ENCODE measurements around the gene ALB. TPM values are rescaled to one million over a fixed set of nuclear protein-coding genes. Genes with fewer than 3 reads are reported as not detected.

ALB gene
- total RNA-seq, 1 donor from 2014 or later: 15.7 TPM

- H3K9ac ChIP-seq (ENCODE audit: low read depth in 1 of 3, low read length in 3 of 3): no peak overlapping the region
- H3K27ac ChIP-seq (ENCODE audit: low read depth, low read length): no peak overlapping the region
- no peaks in the 10 kb centered on the region for H3K4me1 ChIP-seq (ENCODE audit: control insufficient read depth in 3 of 3, insufficient read depth in 3 of 3, low read length in 3 of 3)
These were observed 3.2 kb downstream of the ALB start for GRCh38 chr4:73407227-73407673.

GRCh38 chr4:73408181-73408867 is 4.2 kb downstream of the ALB start:
- no peak overlapping the region for H3K9ac ChIP-seq (ENCODE audit: low read depth in 1 of 3, low read length in 3 of 3)
- no peaks in the 10 kb centered on the region for H3K27me3 ChIP-seq (ENCODE audit: control insufficient read depth in 3 of 3, insufficient read depth in 3 of 3, low read length in 3 of 3)
- no peaks in the 10 kb centered on the region for H3K4me1 ChIP-seq (ENCODE audit: control insufficient read depth in 3 of 3, insufficient read depth in 3 of 3, low read length in 3 of 3)
- no peak overlapping the region for H3K27ac ChIP-seq (ENCODE audit: low read depth, low read length)
- no peaks in the 10 kb centered on the region for H3K36me3 ChIP-seq (ENCODE audit: control insufficient read depth in 3 of 3, insufficient read depth in 3 of 3, low read length in 3 of 3)
- H3K4me3 ChIP-seq (ENCODE audit: low read length in 3 of 3): no peak overlapping the region
- no peaks in the 10 kb centered on the region for H3K9me3 ChIP-seq (ENCODE audit: control insufficient read depth in 3 of 3, low read length in 3 of 3)

More at GRCh38 chr4:73407227-73407673, 3.2 kb downstream of the ALB start:
- H3K9me3 ChIP-seq (ENCODE audit: control insufficient read depth in 3 of 3, low read length in 3 of 3): no peaks in the 10 kb centered on the region
- no peaks in the 10 kb centered on the region for H3K27me3 ChIP-seq (ENCODE audit: control insufficient read depth in 3 of 3, insufficient read depth in 3 of 3, low read length in 3 of 3)
- H3K4me3 ChIP-seq (ENCODE audit: low read length in 3 of 3): no peak overlapping the region
- no peaks in the 10 kb centered on the region for H3K36me3 ChIP-seq (ENCODE audit: control insufficient read depth in 3 of 3, insufficient read depth in 3 of 3, low read length in 3 of 3)

GRCh38 chr4:73409012-73409862 is 5.2 kb downstream of the ALB start:
- H3K4me3 ChIP-seq (ENCODE audit: low read length in 3 of 3): no peak overlapping the region

GRCh38 chr4:73409978-73410548 is 6.0 kb downstream of the ALB start:
- Histone ChIP-seq H3K36me3 (ENCODE audit: control insufficient read depth in 3 of 3, insufficient read depth in 3 of 3, low read length in 3 of 3) (no peaks in the 10 kb centered on the region), H3K4me3 (ENCODE audit: low read length in 3 of 3) (no peak overlapping the region), H3K27ac (ENCODE audit: low read depth, low read length) (no peak overlapping the region), H3K27me3 (ENCODE audit: control insufficient read depth in 3 of 3, insufficient read depth in 3 of 3, low read length in 3 of 3) (no peaks in the 10 kb centered on the region), H3K9ac (ENCODE audit: low read depth in 1 of 3, low read length in 3 of 3) (no peak overlapping the region), H3K4me1 (ENCODE audit: control insufficient read depth in 3 of 3, insufficient read depth in 3 of 3, low read length in 3 of 3) (no peaks in the 10 kb centered on the region), H3K9me3 (ENCODE audit: control insufficient read depth in 3 of 3, low read length in 3 of 3) (no peaks in the 10 kb centered on the region)

More at GRCh38 chr4:73409012-73409862, 5.2 kb downstream of the ALB start:
- H3K27ac ChIP-seq (ENCODE audit: low read depth, low read length): no peak overlapping the region
- H3K9ac ChIP-seq (ENCODE audit: low read depth in 1 of 3, low read length in 3 of 3): no peak overlapping the region
- H3K27me3 ChIP-seq (ENCODE audit: control insufficient read depth in 3 of 3, insufficient read depth in 3 of 3, low read length in 3 of 3): no peaks in the 10 kb centered on the region
- H3K36me3 ChIP-seq (ENCODE audit: control insufficient read depth in 3 of 3, insufficient read depth in 3 of 3, low read length in 3 of 3): no peaks in the 10 kb centered on the region
- no peaks in the 10 kb centered on the region for H3K9me3 ChIP-seq (ENCODE audit: control insufficient read depth in 3 of 3, low read length in 3 of 3)
- H3K4me1 ChIP-seq (ENCODE audit: control insufficient read depth in 3 of 3, insufficient read depth in 3 of 3, low read length in 3 of 3): no peaks in the 10 kb centered on the region

DNA sequence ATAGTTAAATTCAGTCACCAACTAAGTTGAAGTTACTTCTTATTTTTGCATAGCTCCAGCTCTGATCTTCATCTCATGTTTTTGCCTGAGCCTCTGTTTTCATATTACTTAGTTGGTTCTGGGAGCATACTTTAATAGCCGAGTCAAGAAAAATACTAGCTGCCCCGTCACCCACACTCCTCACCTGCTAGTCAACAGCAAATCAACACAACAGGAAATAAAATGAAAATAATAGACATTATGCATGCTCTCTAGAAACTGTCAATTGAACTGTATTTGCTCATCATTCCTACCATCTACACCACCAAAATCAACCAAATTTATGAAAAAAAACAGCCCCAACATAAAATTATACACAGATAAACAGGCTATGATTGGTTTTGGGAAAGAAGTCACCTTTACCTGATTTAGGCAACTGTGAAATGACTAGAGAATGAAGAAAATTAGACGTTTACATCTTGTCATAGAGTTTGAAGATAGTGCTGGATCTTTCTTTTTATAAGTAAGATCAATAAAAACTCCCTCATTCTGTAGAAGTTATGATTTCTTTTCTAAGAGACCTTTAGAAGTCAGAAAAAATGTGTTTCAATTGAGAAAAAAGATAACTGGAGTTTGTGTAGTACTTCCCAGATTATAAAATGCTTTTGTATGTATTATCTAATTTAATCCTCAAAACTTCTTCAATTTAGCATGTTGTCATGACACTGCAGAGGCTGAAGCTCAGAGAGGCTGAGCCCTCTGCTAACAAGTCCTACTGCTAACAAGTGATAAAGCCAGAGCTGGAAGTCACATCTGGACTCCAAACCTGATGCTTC is 7.0 kb downstream of the ALB start:
- Histone ChIP-seq H3K27ac (ENCODE audit: low read depth, low read length) (no peak overlapping the region), H3K9me3 (ENCODE audit: control insufficient read depth in 3 of 3, low read length in 3 of 3) (no peaks in the 10 kb centered on the region), H3K9ac (ENCODE audit: low read depth in 1 of 3, low read length in 3 of 3) (no peak overlapping the region), H3K27me3 (ENCODE audit: control insufficient read depth in 3 of 3, insufficient read depth in 3 of 3, low read length in 3 of 3) (no peaks in the 10 kb centered on the region), H3K36me3 (ENCODE audit: control insufficient read depth in 3 of 3, insufficient read depth in 3 of 3, low read length in 3 of 3) (no peaks in the 10 kb centered on the region), H3K4me1 (ENCODE audit: control insufficient read depth in 3 of 3, insufficient read depth in 3 of 3, low read length in 3 of 3) (no peaks in the 10 kb centered on the region), H3K4me3 (ENCODE audit: low read length in 3 of 3) (no peak overlapping the region)

- no peak overlapping the region for H3K9ac ChIP-seq (ENCODE audit: low read depth in 1 of 3, low read length in 3 of 3)
- no peaks in the 10 kb centered on the region for H3K4me1 ChIP-seq (ENCODE audit: control insufficient read depth in 3 of 3, insufficient read depth in 3 of 3, low read length in 3 of 3)
- H3K4me3 ChIP-seq (ENCODE audit: low read length in 3 of 3): no peak overlapping the region
- H3K27me3 ChIP-seq (ENCODE audit: control insufficient read depth in 3 of 3, insufficient read depth in 3 of 3, low read length in 3 of 3): no peaks in the 10 kb centered on the region
- H3K9me3 ChIP-seq (ENCODE audit: control insufficient read depth in 3 of 3, low read length in 3 of 3): no peaks in the 10 kb centered on the region
- no peak overlapping the region for H3K27ac ChIP-seq (ENCODE audit: low read depth, low read length)
- no peaks in the 10 kb centered on the region for H3K36me3 ChIP-seq (ENCODE audit: control insufficient read depth in 3 of 3, insufficient read depth in 3 of 3, low read length in 3 of 3)
These were observed 7.8 kb downstream of the ALB start for GRCh38 chr4:73411731-73412414.

DNA sequence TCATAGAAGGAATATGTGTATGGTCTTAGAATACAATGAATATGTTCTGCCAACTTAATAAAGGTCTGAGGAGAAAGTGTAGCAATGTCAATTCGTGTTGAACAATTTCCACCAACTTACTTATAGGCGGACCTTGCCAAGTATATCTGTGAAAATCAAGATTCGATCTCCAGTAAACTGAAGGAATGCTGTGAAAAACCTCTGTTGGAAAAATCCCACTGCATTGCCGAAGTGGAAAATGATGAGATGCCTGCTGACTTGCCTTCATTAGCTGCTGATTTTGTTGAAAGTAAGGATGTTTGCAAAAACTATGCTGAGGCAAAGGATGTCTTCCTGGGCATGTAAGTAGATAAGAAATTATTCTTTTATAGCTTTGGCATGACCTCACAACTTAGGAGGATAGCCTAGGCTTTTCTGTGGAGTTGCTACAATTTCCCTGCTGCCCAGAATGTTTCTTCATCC is 9.2 kb downstream of the ALB start:
- H3K4me3 ChIP-seq (ENCODE audit: low read length in 3 of 3): no peak overlapping the region
- H3K27me3 ChIP-seq (ENCODE audit: control insufficient read depth in 3 of 3, insufficient read depth in 3 of 3, low read length in 3 of 3): no peaks in the 10 kb centered on the region
- no peaks in the 10 kb centered on the region for H3K36me3 ChIP-seq (ENCODE audit: control insufficient read depth in 3 of 3, insufficient read depth in 3 of 3, low read length in 3 of 3)
- H3K9ac ChIP-seq (ENCODE audit: low read depth in 1 of 3, low read length in 3 of 3): no peak overlapping the region
- H3K9me3 ChIP-seq (ENCODE audit: control insufficient read depth in 3 of 3, low read length in 3 of 3): no peaks in the 10 kb centered on the region
- H3K27ac ChIP-seq (ENCODE audit: low read depth, low read length): no peak overlapping the region
- no peaks in the 10 kb centered on the region for H3K4me1 ChIP-seq (ENCODE audit: control insufficient read depth in 3 of 3, insufficient read depth in 3 of 3, low read length in 3 of 3)

DNA sequence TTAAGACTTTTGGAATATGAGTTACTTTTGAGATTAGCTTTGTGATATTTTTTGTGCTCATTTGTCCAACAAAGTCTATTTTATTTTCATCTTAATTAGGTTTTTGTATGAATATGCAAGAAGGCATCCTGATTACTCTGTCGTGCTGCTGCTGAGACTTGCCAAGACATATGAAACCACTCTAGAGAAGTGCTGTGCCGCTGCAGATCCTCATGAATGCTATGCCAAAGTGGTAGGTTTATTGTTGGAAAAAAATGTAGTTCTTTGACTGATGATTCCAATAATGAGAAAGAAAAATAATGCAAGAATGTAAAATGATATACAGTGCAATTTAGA is 10.8 kb downstream of the ALB start:
- Histone ChIP-seq H3K9me3 (ENCODE audit: control insufficient read depth in 3 of 3, low read length in 3 of 3) (no peaks in the 10 kb centered on the region), H3K9ac (ENCODE audit: low read depth in 1 of 3, low read length in 3 of 3) (no peak overlapping the region), H3K27ac (ENCODE audit: low read depth, low read length) (no peak overlapping the region), H3K4me1 (ENCODE audit: control insufficient read depth in 3 of 3, insufficient read depth in 3 of 3, low read length in 3 of 3) (no peaks in the 10 kb centered on the region), H3K4me3 (ENCODE audit: low read length in 3 of 3) (no peak overlapping the region), H3K36me3 (ENCODE audit: control insufficient read depth in 3 of 3, insufficient read depth in 3 of 3, low read length in 3 of 3) (no peaks in the 10 kb centered on the region), H3K27me3 (ENCODE audit: control insufficient read depth in 3 of 3, insufficient read depth in 3 of 3, low read length in 3 of 3) (no peaks in the 10 kb centered on the region)

- H3K9ac ChIP-seq (ENCODE audit: low read depth in 1 of 3, low read length in 3 of 3): no peak overlapping the region
- no peak overlapping the region for H3K4me3 ChIP-seq (ENCODE audit: low read length in 3 of 3)
- H3K4me1 ChIP-seq (ENCODE audit: control insufficient read depth in 3 of 3, insufficient read depth in 3 of 3, low read length in 3 of 3): no peaks in the 10 kb centered on the region
- H3K36me3 ChIP-seq (ENCODE audit: control insufficient read depth in 3 of 3, insufficient read depth in 3 of 3, low read length in 3 of 3): no peaks in the 10 kb centered on the region
- H3K9me3 ChIP-seq (ENCODE audit: control insufficient read depth in 3 of 3, low read length in 3 of 3): no peaks in the 10 kb centered on the region
- no peak overlapping the region for H3K27ac ChIP-seq (ENCODE audit: low read depth, low read length)
- no peaks in the 10 kb centered on the region for H3K27me3 ChIP-seq (ENCODE audit: control insufficient read depth in 3 of 3, insufficient read depth in 3 of 3, low read length in 3 of 3)
These were observed 11.7 kb downstream of the ALB start for GRCh38 chr4:73415807-73416238.
